Liver (tissue), 9 donors: Measurements from ENCODE around the gene RAPGEF1. TPM values are rescaled to one million over a fixed set of nuclear protein-coding genes. Genes with fewer than 3 reads are reported as not detected.

Source experiments
- DNase-seq: peaks from one replicate; pipeline ENCODE4 v3.0.0-alpha.2; 2017; ENCODE audit warnings: low spot score
- H3K27ac ChIP-seq, 2 donors: one replicate each; pipeline ENCODE4 v1.7.0; 2013; ENCODE audit warnings: inconsistent platforms in 2 of 2, low read length in 2 of 2, control low read depth in 1 of 2, low read depth in 1 of 2, mild to moderate bottlenecking in 1 of 2
- H3K27me3 ChIP-seq, 4 donors: one replicate each; pipeline versions ENCODE4 v1.6.1 to v1.7.0; 2013; ENCODE audit warnings: low read length in 3 of 4, inconsistent platforms in 1 of 4, mild to moderate bottlenecking in 1 of 4, moderate library complexity in 1 of 4; ENCODE audit not compliant: control insufficient read depth in 4 of 4, insufficient read depth in 4 of 4
- H3K36me3 ChIP-seq, 4 donors: one replicate each; pipeline versions ENCODE4 v1.6.1 to v1.7.0; 2013; ENCODE audit warnings: low read length in 3 of 4, mild to moderate bottlenecking in 3 of 4, low read depth in 1 of 4, moderate library complexity in 1 of 4; ENCODE audit not compliant: control insufficient read depth in 4 of 4, insufficient read depth in 3 of 4
- H3K4me1 ChIP-seq, 4 donors: one replicate each; pipeline versions ENCODE4 v1.6.1 to v1.7.0; 2013; ENCODE audit warnings: low read length in 3 of 4, mild to moderate bottlenecking in 3 of 4, moderate library complexity in 1 of 4; ENCODE audit not compliant: control insufficient read depth in 4 of 4, insufficient read depth in 4 of 4
- H3K4me3 ChIP-seq, 3 donors: one replicate each; pipeline versions ENCODE4 v1.6.1 to v1.7.0; 2013; ENCODE audit warnings: low read length in 3 of 3, control low read depth in 1 of 3, low read depth in 1 of 3, mild to moderate bottlenecking in 1 of 3
- H3K9ac ChIP-seq, 2 donors: one replicate each; pipeline ENCODE4 v1.7.0; 2013; ENCODE audit warnings: low read length in 2 of 2, mild to moderate bottlenecking in 2 of 2, moderate library complexity in 2 of 2, control low read depth in 1 of 2, low read depth in 1 of 2
- H3K9me3 ChIP-seq, 4 donors: one replicate each; pipeline versions ENCODE4 v1.6.1 to v1.7.0; 2013; ENCODE audit warnings: low read length in 3 of 4; ENCODE audit not compliant: control insufficient read depth in 4 of 4
- CTCF ChIP-seq: fragments of 150-350 bp; IDR thresholded peaks from 2 replicates; pipeline ENCODE4 v1.5.1; 2017; ENCODE audit warnings: improper control_type of control experiment, low read depth, low read length; ENCODE audit not compliant: missing input control
- EGR1 ChIP-seq, 2 donors: IDR thresholded peaks; 2 replicates each; pipeline ENCODE4 v1.6.1; 2016 to 2018; ENCODE audit warnings: antibody characterized with exemption in 2 of 2, low read depth in 2 of 2
- FOXA1 ChIP-seq: IDR thresholded peaks from 2 replicates; pipeline ENCODE4 v1.6.1; 2016; ENCODE audit warnings: antibody characterized with exemption
- FOXA2 ChIP-seq: IDR thresholded peaks from 2 replicates; pipeline ENCODE4 v1.6.1; 2016; ENCODE audit warnings: antibody characterized with exemption
- GABPA ChIP-seq, 2 donors: IDR thresholded peaks in 1 of 2; conservative IDR thresholded peaks in 1 of 2; 2 replicates each; pipeline ENCODE4 v1.6.1; 2016; ENCODE audit warnings: antibody characterized with exemption in 2 of 2, mild to moderate bottlenecking in 1 of 2, moderate library complexity in 1 of 2
- HNF4A ChIP-seq, 2 donors: conservative IDR thresholded peaks; 2 replicates each; pipeline ENCODE4 v1.6.1; 2016; ENCODE audit warnings: antibody characterized with exemption in 2 of 2, mild to moderate bottlenecking in 2 of 2
- HNF4G ChIP-seq: IDR thresholded peaks from 2 replicates; pipeline ENCODE4 v1.6.1; 2016; ENCODE audit warnings: antibody characterized with exemption
- JUND ChIP-seq, 2 donors: IDR thresholded peaks; 2 replicates each; pipeline ENCODE4 v1.6.1; 2016; ENCODE audit warnings: antibody characterized with exemption in 2 of 2
- NR2F2 ChIP-seq: IDR thresholded peaks from 2 replicates; pipeline ENCODE4 v1.6.1; 2016; ENCODE audit warnings: antibody characterized with exemption
- RAD21 ChIP-seq, 2 donors: IDR thresholded peaks; 2 replicates each; pipeline ENCODE4 v1.6.1; 2016; ENCODE audit warnings: antibody characterized with exemption in 2 of 2, mild to moderate bottlenecking in 2 of 2
- RXRA ChIP-seq, 2 donors: IDR thresholded peaks; 2 replicates each; pipeline ENCODE4 v1.6.1; 2017 to 2018; ENCODE audit warnings: antibody characterized with exemption in 2 of 2, mild to moderate bottlenecking in 1 of 2
- SP1 ChIP-seq: IDR thresholded peaks from 2 replicates; pipeline ENCODE4 v1.6.1; 2018; ENCODE audit warnings: antibody characterized with exemption, mild to moderate bottlenecking
- TAF1 ChIP-seq: conservative IDR thresholded peaks from 2 replicates; pipeline ENCODE4 v1.6.1; 2016; ENCODE audit warnings: antibody characterized with exemption, mild to moderate bottlenecking
- YY1 ChIP-seq: IDR thresholded peaks from 2 replicates; pipeline ENCODE4 v1.6.1; 2016; ENCODE audit warnings: antibody characterized with exemption, mild to moderate bottlenecking
- WGBS: extraction: QIAGEN DNeasy Blood & Tissue Kit; methylation state at CpG from one replicate; pipeline ENCODE4 v1.1.7; 2013; 5-methylcytosine and 5-hydroxymethylcytosine counted together
- polyA plus RNA-seq, 2 donors: library from polyadenylated mRNA; stranded (reverse) in 1 of 2; unstranded in 1 of 2; fragments of 200-250 nt in 1 of 2; fragments of >200 nt in 1 of 2; fragmentation: Nextera tagmentation in 1 of 2; extraction: Ambion mirVana in 1 of 2; gene quantifications; one replicate each; pipeline versions ENCODE4 v1.2.1 to v1.2.3, GENCODE V29; 2013 to 2015
- total RNA-seq, 2 donors: library from RNA; depleted of rRNA; stranded (reverse); fragments of >200 nt; gene quantifications; one replicate each; pipeline ENCODE4 v1.2.3, GENCODE V29; 2014
- TF ChIP-seq, protein P1 (sequence below): IDR thresholded peaks from 2 replicates; pipeline ENCODE4 v1.6.1; 2016; ENCODE audit warnings: antibody characterized with exemption
- TF ChIP-seq, protein P2 (sequence below): IDR thresholded peaks from 2 replicates; pipeline ENCODE4 v1.6.1; 2016; ENCODE audit warnings: antibody characterized with exemption, mild to moderate bottlenecking
- TF ChIP-seq, protein P3 (sequence below): IDR thresholded peaks from 2 replicates; pipeline ENCODE4 v1.6.1; 2016; ENCODE audit warnings: antibody characterized with exemption
- TF ChIP-seq, protein P4 (sequence below): IDR thresholded peaks from 2 replicates; pipeline ENCODE4 v1.6.1; 2016; ENCODE audit warnings: antibody characterized with exemption
- donor health status: healthy.
- donor health status: healthy.
- donor health status: healthy.
- donor health status: healthy.
- donor health status: healthy.

RAPGEF1 gene
- total and polyA plus RNA-seq, 4 donors = 5.6 to 19.7 (median 16.8) TPM

- Histone ChIP-seq H3K36me3 (peaks cover 3 to 15% (median 9%) of the 10 kb centered on the region in 4 donors), H3K4me1 (no peaks in the 10 kb centered on the region), H3K9me3 (no peaks in the 10 kb centered on the region), H3K27me3 (no peaks in the 10 kb centered on the region), H3K27ac (no peak overlapping the region), H3K9ac (no peak overlapping the region), H3K4me3 (no peak overlapping the region)
- no peak for TF ChIP-seq JUND (IDR thresholded peaks at IDR 0.05)
- WGBS = 96% methylated on average over 9 of the region's 9 CpGs
- no peak for DNase-seq
These were observed 106.3 kb downstream of the RAPGEF1 start for GRCh38 chr9:131633491-131634031.

GRCh38 chr9:131631306-131631705, 108.6 kb downstream of the RAPGEF1 start:
- Histone ChIP-seq H3K9ac (no peak overlapping the region), H3K4me3 (no peak overlapping the region), H3K9me3 (no peaks in the 10 kb centered on the region), H3K36me3 (peaks cover 2 to 7% (median 3%) of the 10 kb centered on the region in 4 donors), H3K27me3 (no peaks in the 10 kb centered on the region), H3K27ac (no peak overlapping the region), H3K4me1 (no peaks in the 10 kb centered on the region)
- WGBS = 92% methylated on average over 13 of the region's 13 CpGs
- no peak for DNase-seq
- TF ChIP-seq JUND (IDR thresholded peaks at IDR 0.05) (no peak), RAD21 (IDR thresholded peaks at IDR 0.05) (no peak), HNF4G (no peak), FOXA2 (no peak), EGR1 (IDR thresholded peaks at IDR 0.05; ENCODE audit: low read depth in 2 of 2) (no peak), TAF1 (no peak), FOXA1 (no peak), YY1 (no peak), RXRA (IDR thresholded peaks at IDR 0.05) (no peak), GABPA (IDR thresholded peaks at IDR 0.05 in 1 of 2, conservative IDR thresholded peaks at IDR 0.05 in 1 of 2) (no peak), NR2F2 (no peak), CTCF (no peak), HNF4A (conservative IDR thresholded peaks at IDR 0.05) (no peak), SP1 (no peak)
- TF ChIP-seq, protein P1, sequence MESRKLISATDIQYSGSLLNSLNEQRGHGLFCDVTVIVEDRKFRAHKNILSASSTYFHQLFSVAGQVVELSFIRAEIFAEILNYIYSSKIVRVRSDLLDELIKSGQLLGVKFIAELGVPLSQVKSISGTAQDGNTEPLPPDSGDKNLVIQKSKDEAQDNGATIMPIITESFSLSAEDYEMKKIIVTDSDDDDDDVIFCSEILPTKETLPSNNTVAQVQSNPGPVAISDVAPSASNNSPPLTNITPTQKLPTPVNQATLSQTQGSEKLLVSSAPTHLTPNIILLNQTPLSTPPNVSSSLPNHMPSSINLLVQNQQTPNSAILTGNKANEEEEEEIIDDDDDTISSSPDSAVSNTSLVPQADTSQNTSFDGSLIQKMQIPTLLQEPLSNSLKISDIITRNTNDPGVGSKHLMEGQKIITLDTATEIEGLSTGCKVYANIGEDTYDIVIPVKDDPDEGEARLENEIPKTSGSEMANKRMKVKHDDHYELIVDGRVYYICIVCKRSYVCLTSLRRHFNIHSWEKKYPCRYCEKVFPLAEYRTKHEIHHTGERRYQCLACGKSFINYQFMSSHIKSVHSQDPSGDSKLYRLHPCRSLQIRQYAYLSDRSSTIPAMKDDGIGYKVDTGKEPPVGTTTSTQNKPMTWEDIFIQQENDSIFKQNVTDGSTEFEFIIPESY = no peak
- TF ChIP-seq, protein P2, sequence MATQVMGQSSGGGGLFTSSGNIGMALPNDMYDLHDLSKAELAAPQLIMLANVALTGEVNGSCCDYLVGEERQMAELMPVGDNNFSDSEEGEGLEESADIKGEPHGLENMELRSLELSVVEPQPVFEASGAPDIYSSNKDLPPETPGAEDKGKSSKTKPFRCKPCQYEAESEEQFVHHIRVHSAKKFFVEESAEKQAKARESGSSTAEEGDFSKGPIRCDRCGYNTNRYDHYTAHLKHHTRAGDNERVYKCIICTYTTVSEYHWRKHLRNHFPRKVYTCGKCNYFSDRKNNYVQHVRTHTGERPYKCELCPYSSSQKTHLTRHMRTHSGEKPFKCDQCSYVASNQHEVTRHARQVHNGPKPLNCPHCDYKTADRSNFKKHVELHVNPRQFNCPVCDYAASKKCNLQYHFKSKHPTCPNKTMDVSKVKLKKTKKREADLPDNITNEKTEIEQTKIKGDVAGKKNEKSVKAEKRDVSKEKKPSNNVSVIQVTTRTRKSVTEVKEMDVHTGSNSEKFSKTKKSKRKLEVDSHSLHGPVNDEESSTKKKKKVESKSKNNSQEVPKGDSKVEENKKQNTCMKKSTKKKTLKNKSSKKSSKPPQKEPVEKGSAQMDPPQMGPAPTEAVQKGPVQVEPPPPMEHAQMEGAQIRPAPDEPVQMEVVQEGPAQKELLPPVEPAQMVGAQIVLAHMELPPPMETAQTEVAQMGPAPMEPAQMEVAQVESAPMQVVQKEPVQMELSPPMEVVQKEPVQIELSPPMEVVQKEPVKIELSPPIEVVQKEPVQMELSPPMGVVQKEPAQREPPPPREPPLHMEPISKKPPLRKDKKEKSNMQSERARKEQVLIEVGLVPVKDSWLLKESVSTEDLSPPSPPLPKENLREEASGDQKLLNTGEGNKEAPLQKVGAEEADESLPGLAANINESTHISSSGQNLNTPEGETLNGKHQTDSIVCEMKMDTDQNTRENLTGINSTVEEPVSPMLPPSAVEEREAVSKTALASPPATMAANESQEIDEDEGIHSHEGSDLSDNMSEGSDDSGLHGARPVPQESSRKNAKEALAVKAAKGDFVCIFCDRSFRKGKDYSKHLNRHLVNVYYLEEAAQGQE = no peak
- TF ChIP-seq, protein P3, sequence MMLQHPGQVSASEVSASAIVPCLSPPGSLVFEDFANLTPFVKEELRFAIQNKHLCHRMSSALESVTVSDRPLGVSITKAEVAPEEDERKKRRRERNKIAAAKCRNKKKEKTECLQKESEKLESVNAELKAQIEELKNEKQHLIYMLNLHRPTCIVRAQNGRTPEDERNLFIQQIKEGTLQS = no peak
- TF ChIP-seq, protein P4, sequence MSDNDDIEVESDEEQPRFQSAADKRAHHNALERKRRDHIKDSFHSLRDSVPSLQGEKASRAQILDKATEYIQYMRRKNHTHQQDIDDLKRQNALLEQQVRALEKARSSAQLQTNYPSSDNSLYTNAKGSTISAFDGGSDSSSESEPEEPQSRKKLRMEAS = no peak
